ENCODE measurements around the gene CCDC92B. TPM values are rescaled to one million over a fixed set of nuclear protein-coding genes. Genes with fewer than 3 reads are reported as not detected.
"Not testable (repeated sequence)": the region's sequence is repeated elsewhere in the genome, so short reads cannot be mapped to it uniquely, and the experiment has no call there.

CCDC92B gene
- total and polyA plus RNA-seq, 2 experiments from 2014 or later = not detected

- Histone ChIP-seq H4K20me1 (ENCODE audit: insufficient read depth) (peaks cover 5% of the 10 kb centered on the region; the same call in 1 of the 2 replicates), H3K36me3 (ENCODE audit: low read depth) (peaks cover 66% of the 10 kb centered on the region), H3K4me3 (no peak overlapping the region), H3K9me3 (ENCODE audit: low read depth) (no peaks in the 10 kb centered on the region), H3K9me2 (ENCODE audit: insufficient read depth) (no peaks in the 10 kb centered on the region), H3K79me2 (ENCODE audit: insufficient read depth) (peaks cover 54% of the 10 kb centered on the region), H3K9ac (no peak overlapping the region), H3K4me1 (ENCODE audit: insufficient read depth) (peaks cover 16% of the 10 kb centered on the region), H3F3A (ENCODE audit: insufficient read depth) (peaks cover 55% of the 10 kb centered on the region), H3K4me2 (ENCODE audit: unreplicated experiment) (no peak overlapping the region), H3K27ac (no peak overlapping the region), H2AFZ (no peak overlapping the region), H3K27me3 (replicated peaks; ENCODE audit: insufficient read depth) (no peaks in the 10 kb centered on the region)
- TF ChIP-seq EZH2phosphoT487 (IDR thresholded peaks at IDR 0.05; ENCODE audit: insufficient read depth, low read depth) (no peak), EZH2 (IDR thresholded peaks at IDR 0.05; ENCODE audit: insufficient read depth, poor library complexity, severe bottlenecking) (no peak)
- 80 to 81% methylated on average over 3 of the region's 3 CpGs for WGBS, 2 experiments (ENCODE audit: low coverage in 1 of 2, low lambda C conversion rate in 2 of 2, missing lambda C conversion rate in 2 of 2)
- no peak for DNase-seq
- in situ Hi-C loops (cut with MboI) = no loop called here
Observed at GRCh38 chr17:2682176-2682938, 67.1 kb downstream of the CCDC92B start.

- peaks cover 50% of the 10 kb centered on the region for H3F3A ChIP-seq (ENCODE audit: insufficient read depth)
- no peaks in the 10 kb centered on the region for H3K27me3 ChIP-seq (replicated peaks; ENCODE audit: insufficient read depth)
- peaks cover 5% of the 10 kb centered on the region; the same call in 1 of the 2 replicates for H4K20me1 ChIP-seq (ENCODE audit: insufficient read depth)
- no peaks in the 10 kb centered on the region for H3K9me2 ChIP-seq (ENCODE audit: insufficient read depth)
- TF ChIP-seq EZH2phosphoT487 (IDR thresholded peaks at IDR 0.05; ENCODE audit: insufficient read depth, low read depth) (no peak), EZH2 (IDR thresholded peaks at IDR 0.05; ENCODE audit: insufficient read depth, poor library complexity, severe bottlenecking) (no peak)
- H3K4me2 ChIP-seq (ENCODE audit: unreplicated experiment) = no peak overlapping the region
- peaks cover 9% of the 10 kb centered on the region for H3K4me1 ChIP-seq (ENCODE audit: insufficient read depth)
- in situ Hi-C loops (cut with MboI) = no loop called here
- no peak overlapping the region for H3K27ac ChIP-seq
- WGBS, 2 experiments (ENCODE audit: low coverage in 1 of 2, low lambda C conversion rate in 2 of 2, missing lambda C conversion rate in 2 of 2) = 98% methylated on average over 7 of the region's 7 CpGs
- no peak overlapping the region for H3K9ac ChIP-seq
- DNase-seq = no peak
- H3K9me3 ChIP-seq (ENCODE audit: low read depth) = no peaks in the 10 kb centered on the region
- H2AFZ ChIP-seq = no peak overlapping the region
- H3K4me3 ChIP-seq = no peak overlapping the region
- H3K79me2 ChIP-seq (ENCODE audit: insufficient read depth) = peaks cover 61% of the 10 kb centered on the region
- peaks cover 66% of the 10 kb centered on the region for H3K36me3 ChIP-seq (ENCODE audit: low read depth)
Observed at GRCh38 chr17:2681650-2682049, 67.8 kb downstream of the CCDC92B start.

- no peak overlapping the region for H3K4me3 ChIP-seq
- H3K4me2 ChIP-seq (ENCODE audit: unreplicated experiment) = no peak overlapping the region
- 0 out of 2 replicates have a peak, but pooled peaks cover 5% of the 10 kb centered on the region for H4K20me1 ChIP-seq (ENCODE audit: insufficient read depth)
- peaks cover 43% of the 10 kb centered on the region for H3F3A ChIP-seq (ENCODE audit: insufficient read depth)
- H3K27me3 ChIP-seq (replicated peaks; ENCODE audit: insufficient read depth) = no peaks in the 10 kb centered on the region
- H3K9me2 ChIP-seq (ENCODE audit: insufficient read depth) = no peaks in the 10 kb centered on the region
- peaks cover 68% of the 10 kb centered on the region for H3K79me2 ChIP-seq (ENCODE audit: insufficient read depth)
- TF ChIP-seq EZH2phosphoT487 (IDR thresholded peaks at IDR 0.05; ENCODE audit: insufficient read depth, low read depth) = no peak
- no peak for TF ChIP-seq EZH2 (IDR thresholded peaks at IDR 0.05; ENCODE audit: insufficient read depth, poor library complexity, severe bottlenecking)
- H3K4me1 ChIP-seq (ENCODE audit: insufficient read depth) = peaks cover 2% of the 10 kb centered on the region; the same call in 1 of the 2 replicates
- H3K9me3 ChIP-seq (ENCODE audit: low read depth) = no peaks in the 10 kb centered on the region
- no peak for DNase-seq
- H2AFZ ChIP-seq = no peak overlapping the region
- no peak overlapping the region for H3K9ac ChIP-seq
- in situ Hi-C loops (cut with MboI) = no loop called here
- WGBS, 2 experiments (ENCODE audit: low coverage in 1 of 2, low lambda C conversion rate in 2 of 2, missing lambda C conversion rate in 2 of 2) = 98 to 99% methylated on average over 2 of the region's 2 CpGs
- H3K36me3 ChIP-seq (ENCODE audit: low read depth) = peaks cover 73% of the 10 kb centered on the region
- no peak overlapping the region for H3K27ac ChIP-seq
Observed at GRCh38 chr17:2680961-2681360, 68.5 kb downstream of the CCDC92B start.

- H3K4me3 ChIP-seq; DNase-seq; H3K9me2 ChIP-seq (ENCODE audit: insufficient read depth); H4K20me1 ChIP-seq (ENCODE audit: insufficient read depth); H3K9me3 ChIP-seq (ENCODE audit: low read depth); in situ Hi-C loops (cut with MboI); H3K4me2 ChIP-seq (ENCODE audit: unreplicated experiment); H2AFZ ChIP-seq; H3K27ac ChIP-seq; H3K27me3 ChIP-seq (replicated peaks; ENCODE audit: insufficient read depth); H3K4me1 ChIP-seq (ENCODE audit: insufficient read depth); H3K9ac ChIP-seq: not testable (repeated sequence)
- H3F3A ChIP-seq (ENCODE audit: insufficient read depth) = peaks cover 43% of the 10 kb centered on the region; the same call in 1 of the 2 replicates
- H3K79me2 ChIP-seq (ENCODE audit: insufficient read depth) = peaks cover 82% of the 10 kb centered on the region
- H3K36me3 ChIP-seq (ENCODE audit: low read depth) = peaks cover 78% of the 10 kb centered on the region
- WGBS, 2 experiments (ENCODE audit: low coverage in 1 of 2, low lambda C conversion rate in 2 of 2, missing lambda C conversion rate in 2 of 2) = 98 to 100% methylated on average over 1 of the region's 1 CpG
Observed at GRCh38 chr17:2679247-2679646, 70.2 kb downstream of the CCDC92B start.

MicroRNAs encoded within 50 kb of the gene (microRNA counts, 767-probe panel; counts per million panel counts)
- 447 counts per million, percentile 86 among the panel's probes with 10 or more counts for microRNA hsa-miR-1253

Small RNA genes lying within 50 kb of the gene (microRNA-seq; reads per million reads assigned to microRNA genes)
- gene MIR1253 (ENCODE audit: borderline number of aligned reads) (not detected), gene MIR6776 (ENCODE audit: borderline number of aligned reads) (not detected)

Small RNA genes lying within 50 kb of the gene (small RNA-seq; reads per million reads assigned to genes)
- not detected for gene MIR1253 (ENCODE audit: low read depth, low replicate concordance)
- not detected for gene MIR6776 (ENCODE audit: low read depth, low replicate concordance)
- gene RN7SL608P (ENCODE audit: low read depth, low replicate concordance) = not detected
- gene hsa-mir-1253 (ENCODE audit: low read depth, low replicate concordance) = not detected

Other genes with a start within 250 kb of the CCDC92B start
- gene METTL16, start 237.8 kb downstream of the CCDC92B start, total RNA-seq (2014; rRNA removed; shearing (Covaris generic)) = 9.7 and 12.0 TPM in 2 replicates
- gene METTL16, start 237.8 kb downstream of the CCDC92B start, polyA plus RNA-seq (2016; fragmentation: Nextera tagmentation; extraction: Ambion mirVana) = 13.0 and 14.4 TPM in 2 replicates
- 76.4 and 88.7 TPM in 2 replicates for gene PAFAH1B1, start 156.0 kb downstream of the CCDC92B start, total RNA-seq (2014; rRNA removed; shearing (Covaris generic))
- 32.5 and 39.3 TPM in 2 replicates for gene PAFAH1B1, start 156.0 kb downstream of the CCDC92B start, polyA plus RNA-seq (2016; fragmentation: Nextera tagmentation; extraction: Ambion mirVana)
- gene CLUH, start 37.9 kb downstream of the CCDC92B start, total RNA-seq (2014; rRNA removed; shearing (Covaris generic)) = 26.1 and 32.7 TPM in 2 replicates
- gene CLUH, start 37.9 kb downstream of the CCDC92B start, polyA plus RNA-seq (2016; fragmentation: Nextera tagmentation; extraction: Ambion mirVana) = 16.3 and 16.9 TPM in 2 replicates
- 2.0 and 3.8 TPM in 2 replicates for gene RAP1GAP2, start 46.8 kb upstream of the CCDC92B start, total RNA-seq (2014; rRNA removed; shearing (Covaris generic))
- gene RAP1GAP2, start 46.8 kb upstream of the CCDC92B start, polyA plus RNA-seq (2016; fragmentation: Nextera tagmentation; extraction: Ambion mirVana) = 0.74 and 0.99 TPM in 2 replicates